ENCODE data around the gene ATXN10.

Gene ATXN10

DNA sequence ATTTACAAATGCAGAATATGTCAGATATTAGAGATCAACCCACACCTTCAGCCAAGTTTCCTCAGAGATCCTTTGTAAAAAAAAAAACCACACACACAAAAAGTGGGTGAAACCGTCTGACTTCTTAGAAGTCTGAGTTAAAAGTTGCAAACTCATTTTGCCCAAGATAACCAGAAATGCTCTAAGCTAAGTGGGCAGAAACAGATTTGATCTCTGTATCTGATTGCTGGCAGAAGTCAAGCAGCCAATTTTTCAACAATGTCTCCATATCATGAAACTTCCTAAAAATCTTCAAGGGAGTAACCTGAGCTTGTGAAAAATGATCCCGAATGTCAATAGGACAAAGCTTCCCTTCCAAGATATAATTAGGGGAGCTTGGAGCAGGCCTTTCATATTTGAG lies 28.6 kb upstream of the ATXN10 start:
- DNase-seq (ENCODE audit: low spot score) (no peak), ATAC-seq (ENCODE audit: low read depth) (no peak)
- Histone ChIP-seq H3K4me1 (ENCODE audit: insufficient read depth, poor library complexity, severe bottlenecking) (peaks cover 29% of the 10 kb centered on the region), H3K9me3 (ENCODE audit: severe bottlenecking) (no peaks in the 10 kb centered on the region), H3K27me3 (ENCODE audit: insufficient read depth, poor library complexity, severe bottlenecking) (no peaks in the 10 kb centered on the region), H3K4me3 (ENCODE audit: severe bottlenecking) (no peak overlapping the region), H3K36me3 (ENCODE audit: low read depth) (no peaks in the 10 kb centered on the region), H3K27ac (ENCODE audit: poor library complexity, severe bottlenecking) (no peak overlapping the region)
- TF ChIP-seq, protein P1, sequence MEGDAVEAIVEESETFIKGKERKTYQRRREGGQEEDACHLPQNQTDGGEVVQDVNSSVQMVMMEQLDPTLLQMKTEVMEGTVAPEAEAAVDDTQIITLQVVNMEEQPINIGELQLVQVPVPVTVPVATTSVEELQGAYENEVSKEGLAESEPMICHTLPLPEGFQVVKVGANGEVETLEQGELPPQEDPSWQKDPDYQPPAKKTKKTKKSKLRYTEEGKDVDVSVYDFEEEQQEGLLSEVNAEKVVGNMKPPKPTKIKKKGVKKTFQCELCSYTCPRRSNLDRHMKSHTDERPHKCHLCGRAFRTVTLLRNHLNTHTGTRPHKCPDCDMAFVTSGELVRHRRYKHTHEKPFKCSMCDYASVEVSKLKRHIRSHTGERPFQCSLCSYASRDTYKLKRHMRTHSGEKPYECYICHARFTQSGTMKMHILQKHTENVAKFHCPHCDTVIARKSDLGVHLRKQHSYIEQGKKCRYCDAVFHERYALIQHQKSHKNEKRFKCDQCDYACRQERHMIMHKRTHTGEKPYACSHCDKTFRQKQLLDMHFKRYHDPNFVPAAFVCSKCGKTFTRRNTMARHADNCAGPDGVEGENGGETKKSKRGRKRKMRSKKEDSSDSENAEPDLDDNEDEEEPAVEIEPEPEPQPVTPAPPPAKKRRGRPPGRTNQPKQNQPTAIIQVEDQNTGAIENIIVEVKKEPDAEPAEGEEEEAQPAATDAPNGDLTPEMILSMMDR (IDR thresholded peaks at IDR 0.05; ENCODE audit: poor library complexity, severe bottlenecking), result no peak

DNA sequence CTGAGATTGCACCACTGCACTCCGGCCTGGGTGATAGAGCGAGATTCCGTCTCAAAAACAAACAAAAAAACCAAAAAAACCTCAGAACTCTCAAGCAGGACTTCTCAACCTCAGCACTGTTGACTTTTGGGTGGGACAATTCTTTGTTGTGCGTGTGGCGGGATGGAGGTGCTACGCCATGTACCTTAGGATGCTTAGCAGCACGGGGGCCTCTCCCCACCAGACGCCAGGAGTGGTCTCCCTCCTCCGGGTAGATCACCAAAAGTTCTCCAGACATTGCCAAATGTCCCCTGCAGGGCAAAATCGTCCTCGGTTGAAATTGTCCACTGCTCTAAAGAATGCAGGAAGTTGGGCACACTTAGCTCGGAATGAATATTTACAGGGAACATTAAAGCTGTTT lies 26.9 kb upstream of the ATXN10 start:
- DNase-seq (ENCODE audit: low spot score) (no peak), ATAC-seq (ENCODE audit: low read depth) (no peak)
- TF ChIP-seq, protein P1 (IDR thresholded peaks at IDR 0.05; ENCODE audit: poor library complexity, severe bottlenecking), result no peak
- Histone ChIP-seq H3K4me1 (ENCODE audit: insufficient read depth, poor library complexity, severe bottlenecking) (peaks cover 11% of the 10 kb centered on the region), H3K36me3 (ENCODE audit: low read depth) (no peaks in the 10 kb centered on the region), H3K27me3 (ENCODE audit: insufficient read depth, poor library complexity, severe bottlenecking) (no peaks in the 10 kb centered on the region), H3K9me3 (ENCODE audit: severe bottlenecking) (no peaks in the 10 kb centered on the region), H3K4me3 (ENCODE audit: severe bottlenecking) (no peak overlapping the region), H3K27ac (ENCODE audit: poor library complexity, severe bottlenecking) (no peak overlapping the region)

DNA sequence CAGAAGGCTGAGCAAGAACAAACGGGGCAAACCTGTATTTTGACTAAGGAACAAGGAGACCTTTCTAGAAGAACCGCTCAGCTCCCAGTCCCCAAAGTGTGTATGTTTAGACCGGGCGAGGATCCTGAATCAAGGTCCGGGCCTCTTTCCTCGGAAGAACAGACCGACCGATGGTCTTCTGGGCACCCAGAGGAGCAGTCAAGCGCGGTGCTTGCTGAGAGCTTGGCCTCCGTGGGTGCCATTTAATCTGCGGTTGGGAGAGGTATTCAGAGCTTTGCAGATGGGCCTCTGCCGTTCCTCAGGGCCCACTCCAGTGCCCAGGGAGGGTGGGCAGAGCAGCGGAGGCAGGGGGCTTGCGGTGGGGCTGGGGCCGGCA lies 26.5 kb upstream of the ATXN10 start:
- Histone ChIP-seq H3K9me3 (ENCODE audit: severe bottlenecking) (no peaks in the 10 kb centered on the region), H3K36me3 (ENCODE audit: low read depth) (no peaks in the 10 kb centered on the region), H3K4me3 (ENCODE audit: severe bottlenecking) (no peak overlapping the region), H3K4me1 (ENCODE audit: insufficient read depth, poor library complexity, severe bottlenecking) (peaks cover 11% of the 10 kb centered on the region), H3K27me3 (ENCODE audit: insufficient read depth, poor library complexity, severe bottlenecking) (no peaks in the 10 kb centered on the region), H3K27ac (ENCODE audit: poor library complexity, severe bottlenecking) (no peak overlapping the region)
- no peak; the same call in 2 of the 3 replicates for ATAC-seq (ENCODE audit: low read depth)
- TF ChIP-seq, protein P1 (IDR thresholded peaks at IDR 0.05; ENCODE audit: poor library complexity, severe bottlenecking), result no peak
- no peak for DNase-seq (ENCODE audit: low spot score)

DNA sequence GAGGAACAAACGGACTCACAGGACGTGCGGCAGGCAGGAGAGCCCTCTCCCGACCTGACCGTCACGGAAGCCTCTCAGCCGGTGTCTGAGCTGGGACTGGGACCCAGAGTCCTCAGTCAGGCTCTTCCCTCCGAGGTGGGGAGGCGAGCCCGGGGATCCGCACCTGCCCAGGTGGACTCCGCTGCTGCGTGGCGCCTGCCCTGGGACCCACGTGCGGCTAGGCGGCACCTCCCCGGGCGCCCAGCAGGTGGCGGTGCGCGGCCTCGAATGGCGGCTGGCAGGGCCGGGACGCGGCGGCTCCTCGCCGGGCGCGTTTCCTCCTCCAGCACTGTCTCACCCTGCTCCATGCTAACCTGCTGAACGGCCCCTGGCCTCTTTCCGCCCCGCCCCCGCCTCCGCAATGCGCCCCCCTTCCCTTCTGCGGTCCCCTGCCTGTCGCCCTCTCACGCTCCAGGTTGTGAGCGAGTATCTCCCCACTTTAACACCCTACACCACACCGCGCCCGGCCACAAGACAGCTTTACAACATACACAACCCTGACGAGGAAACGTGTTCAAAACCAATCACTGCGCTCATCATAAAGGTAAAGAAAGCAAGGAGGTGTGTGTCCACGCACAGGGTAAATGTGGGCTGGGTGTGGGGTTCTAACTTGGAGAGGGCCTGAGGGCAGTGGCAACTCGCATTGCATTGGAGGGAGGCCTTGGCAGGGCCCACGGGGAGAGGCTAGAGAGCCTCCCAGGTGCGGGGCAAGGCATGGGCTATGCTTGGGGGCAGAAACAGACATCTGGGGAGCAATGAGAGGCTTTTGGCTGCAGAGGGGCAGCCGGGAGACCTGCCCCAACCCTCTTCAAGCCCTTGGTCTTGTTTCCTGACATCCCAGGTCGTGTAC lies 25.9 kb upstream of the ATXN10 start:
- TF ChIP-seq, protein P1 (IDR thresholded peaks at IDR 0.05; ENCODE audit: poor library complexity, severe bottlenecking), result peak; percentile 89
- H3K4me1 ChIP-seq (ENCODE audit: insufficient read depth, poor library complexity, severe bottlenecking), result peaks cover 11% of the 10 kb centered on the region
- ATAC-seq (ENCODE audit: low read depth) (peak; percentile 93), DNase-seq (ENCODE audit: low spot score) (no peak)
- H3K4me3 ChIP-seq (ENCODE audit: severe bottlenecking), result no peak overlapping the region
- no peak overlapping the region for H3K27ac ChIP-seq (ENCODE audit: poor library complexity, severe bottlenecking)
- no peaks in the 10 kb centered on the region for H3K36me3 ChIP-seq (ENCODE audit: low read depth)
- H3K27me3 ChIP-seq (ENCODE audit: insufficient read depth, poor library complexity, severe bottlenecking), result no peaks in the 10 kb centered on the region
- H3K9me3 ChIP-seq (ENCODE audit: severe bottlenecking), result no peaks in the 10 kb centered on the region

Data from RWPE2 (cell line).